H9 (cell line): ENCODE data around the gene OMA1. TPM values are rescaled to one million over a fixed set of nuclear protein-coding genes. Genes with fewer than 3 reads are reported as not detected.

Experiments used
- DNase-seq: peaks from one replicate; pipeline ENCODE4 v3.0.0-alpha.2; 2017
- H2AFZ ChIP-seq: one replicate; pipeline ENCODE4 v1.6.1; 2013; ENCODE audit warnings: mild to moderate bottlenecking, low read length, control low read depth, moderate library complexity
- H2AK5ac ChIP-seq: 2 replicates; pipeline ENCODE4 v1.6.1; 2013; ENCODE audit warnings: low read length, control low read depth, mixed read lengths; ENCODE audit not compliant: insufficient read length
- H2BK120ac ChIP-seq: one replicate; pipeline ENCODE4 v1.6.1; 2013; ENCODE audit warnings: low read depth, mild to moderate bottlenecking, low read length, control low read depth, inconsistent platforms; ENCODE audit not compliant: poor library complexity, severe bottlenecking
- H2BK12ac ChIP-seq: 2 replicates; pipeline ENCODE4 v1.6.1; 2013; ENCODE audit warnings: low read length, control low read depth, mixed read lengths, low read depth; ENCODE audit not compliant: insufficient read length
- H2BK15ac ChIP-seq: 2 replicates; pipeline ENCODE4 v1.6.1; 2013; ENCODE audit warnings: low read depth, low read length, control low read depth
- H2BK20ac ChIP-seq: one replicate; pipeline ENCODE4 v1.6.1; 2013; ENCODE audit warnings: low read depth, mild to moderate bottlenecking, low read length, control low read depth, inconsistent platforms; ENCODE audit not compliant: poor library complexity, severe bottlenecking
- H2BK5ac ChIP-seq: 2 replicates; pipeline ENCODE4 v1.6.1; 2013; ENCODE audit warnings: low read length, control low read depth, mixed read lengths; ENCODE audit not compliant: insufficient read length
- H3K14ac ChIP-seq: 2 replicates; pipeline ENCODE4 v1.6.1; 2013; ENCODE audit warnings: low read length, control low read depth; ENCODE audit not compliant: insufficient read depth
- H3K18ac ChIP-seq: 2 replicates; pipeline ENCODE4 v1.6.1; 2013; ENCODE audit warnings: low read depth, mild to moderate bottlenecking, mixed read lengths, low read length, control low read depth; ENCODE audit not compliant: insufficient read length
- H3K23ac ChIP-seq: 2 replicates; pipeline ENCODE4 v1.6.1; 2013; ENCODE audit warnings: low read length, control low read depth, mixed read lengths, low read depth; ENCODE audit not compliant: insufficient read length
- H3K23me2 ChIP-seq: 2 replicates; pipeline ENCODE4 v1.6.1; 2013; ENCODE audit warnings: low read depth, mild to moderate bottlenecking, mixed read lengths, low read length, control low read depth; ENCODE audit not compliant: insufficient read length, poor library complexity, severe bottlenecking
- H3K27ac ChIP-seq: 2 replicates; pipeline ENCODE4 v1.5.1; 2013; ENCODE audit warnings: low read length, control low read depth, mixed read lengths, low read depth; ENCODE audit not compliant: insufficient read length
- H3K27me3 ChIP-seq: 2 replicates; pipeline ENCODE4 v1.6.1; 2013; ENCODE audit warnings: low read length, control low read depth, inconsistent platforms; ENCODE audit not compliant: insufficient read depth
- H3K4ac ChIP-seq: 2 replicates; pipeline ENCODE4 v1.6.1; 2013; ENCODE audit warnings: low read depth, mild to moderate bottlenecking, control low read depth, inconsistent platforms, low read length, moderate library complexity
- H3K4me1 ChIP-seq: 2 replicates; pipeline ENCODE4 v1.6.1; 2013; ENCODE audit warnings: low read length, control low read depth, inconsistent platforms; ENCODE audit not compliant: insufficient read depth
- H3K4me2 ChIP-seq: 2 replicates; pipeline ENCODE4 v1.6.1; 2013; ENCODE audit warnings: low read length, control low read depth, mixed read lengths; ENCODE audit not compliant: insufficient read length, insufficient read depth
- H3K56ac ChIP-seq: 2 replicates; pipeline ENCODE4 v1.6.1; 2013; ENCODE audit warnings: low read depth, mild to moderate bottlenecking, mixed read lengths, low read length, control low read depth; ENCODE audit not compliant: insufficient read length
- H3K79me1 ChIP-seq: 2 replicates; pipeline ENCODE4 v1.6.1; 2013; ENCODE audit warnings: low read depth, mild to moderate bottlenecking, moderate library complexity, low read length, control low read depth, inconsistent platforms; ENCODE audit not compliant: insufficient read depth, poor library complexity, severe bottlenecking
- H3K79me2 ChIP-seq: 2 replicates; pipeline ENCODE4 v1.6.1; 2013; ENCODE audit warnings: low read length, control low read depth, inconsistent platforms; ENCODE audit not compliant: insufficient read depth
- H3K9ac ChIP-seq: 2 replicates; pipeline ENCODE4 v1.6.1; 2013; ENCODE audit warnings: low read length, control low read depth, mixed read lengths; ENCODE audit not compliant: insufficient read length; ENCODE audit errors: extremely low read depth
- H3K9me3 ChIP-seq: one replicate; pipeline ENCODE4 v1.6.1; 2013; ENCODE audit warnings: low read depth, low read length, inconsistent platforms; ENCODE audit not compliant: control insufficient read depth
- H3T11ph ChIP-seq: one replicate; pipeline ENCODE4 v1.6.1; 2013; ENCODE audit warnings: mild to moderate bottlenecking, low read length, control low read depth, inconsistent platforms
- H4K20me1 ChIP-seq: one replicate; pipeline ENCODE4 v1.6.1; 2013; ENCODE audit not compliant: control insufficient read depth, insufficient read length, insufficient read depth
- H4K5ac ChIP-seq: 2 replicates; pipeline ENCODE4 v1.6.1; 2013; ENCODE audit warnings: low read depth, mild to moderate bottlenecking, mixed read lengths, low read length, control low read depth; ENCODE audit not compliant: insufficient read length
- H4K8ac ChIP-seq: replicated peaks from 2 replicates; pipeline ENCODE4 v1.6.1; 2013; ENCODE audit warnings: low read length, control low read depth, mixed read lengths, low read depth; ENCODE audit not compliant: insufficient read length
- H4K91ac ChIP-seq: 2 replicates; pipeline ENCODE4 v1.6.1; 2013; ENCODE audit warnings: low read depth, mild to moderate bottlenecking, moderate library complexity, mixed read lengths, low read length, control low read depth; ENCODE audit not compliant: insufficient read length
- H3K27ac Mint-ChIP-seq, 3 experiments: 2 replicates in 2 of 3; 3 replicates in 1 of 3; pipeline ENCODE4 v1.8.0; 2020 to 2021; ENCODE audit warnings: mixed read lengths in 3 of 3, mild to moderate bottlenecking in 1 of 3, moderate library complexity in 1 of 3
- H3K27me3 Mint-ChIP-seq: 2 replicates; pipeline ENCODE4 v1.8.0; 2021; ENCODE audit warnings: low read depth, mild to moderate bottlenecking, moderate library complexity, mixed read lengths
- H3K36me3 Mint-ChIP-seq, 3 experiments: 2 replicates in 2 of 3; 3 replicates in 1 of 3; pipeline ENCODE4 v1.8.0; 2020 to 2021; ENCODE audit warnings: low read depth in 3 of 3, mixed read lengths in 3 of 3; ENCODE audit not compliant: insufficient read depth in 1 of 3
- H3K4me1 Mint-ChIP-seq, 2 experiments: 2 replicates each; pipeline ENCODE4 v1.8.0; 2020; ENCODE audit warnings: mixed read lengths in 2 of 2
- H3K4me3 Mint-ChIP-seq, 2 experiments: 2 replicates in 1 of 2; 3 replicates in 1 of 2; pipeline ENCODE4 v1.8.0; 2020 to 2021; ENCODE audit warnings: mild to moderate bottlenecking in 2 of 2, mixed read lengths in 2 of 2, moderate library complexity in 1 of 2
- H3K9me3 Mint-ChIP-seq, 2 experiments: 2 replicates in 1 of 2; 3 replicates in 1 of 2; pipeline ENCODE4 v1.8.0; 2020; ENCODE audit warnings: mild to moderate bottlenecking in 2 of 2, mixed read lengths in 2 of 2, moderate library complexity in 1 of 2
- CTCF ChIP-seq: fragments of 200-600 bp; sonication (generic); conservative IDR thresholded peaks from 3 replicates; pipeline ENCODE4 v1.8.0; 2021; ENCODE audit warnings: antibody characterized with exemption, mild to moderate bottlenecking
- total RNA-seq: library from RNA; stranded (reverse); gene quantifications from 2 replicates; pipeline ENCODE4 v1.2.1, GENCODE V29; 2021

Gene OMA1
- total RNA-seq, 1 experiment from 2014 or later = 12.9 TPM

GRCh38 chr1:58469016-58469415 lies 77.5 kb downstream of the OMA1 start:
- Histone ChIP-seq H3K4ac (no peak overlapping the region), H3T11ph (no peak overlapping the region), H3K27me3 (no peaks in the 10 kb centered on the region), H3K4me1 (peaks cover 7% of the 10 kb centered on the region; the same call in 1 of the 2 replicates), H4K5ac (no peak overlapping the region), H3K79me1 (no peaks in the 10 kb centered on the region), H2BK5ac (no peak overlapping the region), H3K23ac (no peak overlapping the region), H3K79me2 (no peaks in the 10 kb centered on the region), H3K23me2 (no peaks in the 10 kb centered on the region), H4K91ac (no peak overlapping the region), H3K27ac (no peak overlapping the region), H3K4me2 (no peak overlapping the region), H2BK12ac (no peak overlapping the region), H3K56ac (no peak overlapping the region), H4K8ac (no peak overlapping the region), H3K14ac (no peak overlapping the region), H2AK5ac (no peak overlapping the region), H2BK15ac (no peak overlapping the region), H3K9ac (no peak overlapping the region), H2BK120ac (no peak overlapping the region), H3K18ac (no peak overlapping the region), H4K20me1 (no peaks in the 10 kb centered on the region), H3K9me3 (no peaks in the 10 kb centered on the region), H2BK20ac (no peak overlapping the region), H2AFZ (no peak overlapping the region)
- Mint-ChIP-seq H3K4me1 (peaks cover 18 to 20% of the 10 kb centered on the region in 2 experiments), H3K9me3 (no peaks in the 10 kb centered on the region; a peak in 1 of 5 replicates), H3K27me3 (no peaks in the 10 kb centered on the region), H3K36me3 (no peaks in the 10 kb centered on the region; a peak in 2 of 7 replicates), H3K4me3 (no peak overlapping the region), H3K27ac (no peak overlapping the region)
- no peak for DNase-seq
- no peak for TF ChIP-seq CTCF
